Activated T-helper 1 cell treated with anti-CD3 and anti-CD28 coated beads, Interleukin-12 subunit alpha, Interleukin-12 subunit beta, Interleukin-2, Interleukin-4 antibody, amounts not matched to agents 30 ng/mL and 10 ng/mL and 1 ng/mL, durations not matched to agents 14 hours and 24 hours and 36 hours (primary cell): ENCODE results near the gene PIEZO1. TPM values are rescaled to one million over a fixed set of nuclear protein-coding genes. Genes with fewer than 3 reads are reported as not detected.

Source experiments
- DNase-seq: peaks from one replicate; pipeline ENCODE4 v3.0.0; 2021; ENCODE audit warnings: low spot score
- H3K27ac Mint-ChIP-seq: one replicate; pipeline ENCODE4 v1.8.0; 2021; ENCODE audit warnings: mild to moderate bottlenecking, mixed read lengths
- H3K27me3 Mint-ChIP-seq: one replicate; pipeline ENCODE4 v1.8.0; 2022; ENCODE audit warnings: mild to moderate bottlenecking, moderate library complexity, mixed read lengths; ENCODE audit not compliant: insufficient read depth
- H3K36me3 Mint-ChIP-seq: one replicate; pipeline ENCODE4 v1.8.0; 2021; ENCODE audit warnings: low read depth, mixed read lengths
- H3K4me1 Mint-ChIP-seq: one replicate; pipeline ENCODE4 v1.8.0; 2021; ENCODE audit warnings: low read depth, mixed read lengths
- H3K4me3 Mint-ChIP-seq: one replicate; pipeline ENCODE4 v1.8.0; 2021; ENCODE audit warnings: mild to moderate bottlenecking, moderate library complexity, mixed read lengths
- H3K9me3 Mint-ChIP-seq: one replicate; pipeline ENCODE4 v1.8.0; 2021; ENCODE audit warnings: mixed read lengths
- intact Hi-C: fragments of 100-400 bp; cut with micrococcal nuclease; formaldehyde crosslinking; loops from one replicate; pipeline ENCODE4 v1.15.1; 2024
- total RNA-seq: library from RNA; stranded (reverse); gene quantifications from 2 replicates; pipeline ENCODE4 v1.2.3, GENCODE V29; 2022

Gene PIEZO1
- total RNA-seq, 1 donor from 2014 or later: 217 TPM

- Mint-ChIP-seq H3K9me3 (no peaks in the 10 kb centered on the region), H3K27me3 (no peaks in the 10 kb centered on the region), H3K27ac (no peak overlapping the region), H3K4me3 (no peak overlapping the region), H3K4me1 (no peaks in the 10 kb centered on the region), H3K36me3 (peaks cover 3% of the 10 kb centered on the region)
- intact Hi-C loops: no loop called here
- no peak for DNase-seq
These were observed 32.5 kb downstream of the PIEZO1 start for GRCh38 chr16:88752386-88753002.

DNA sequence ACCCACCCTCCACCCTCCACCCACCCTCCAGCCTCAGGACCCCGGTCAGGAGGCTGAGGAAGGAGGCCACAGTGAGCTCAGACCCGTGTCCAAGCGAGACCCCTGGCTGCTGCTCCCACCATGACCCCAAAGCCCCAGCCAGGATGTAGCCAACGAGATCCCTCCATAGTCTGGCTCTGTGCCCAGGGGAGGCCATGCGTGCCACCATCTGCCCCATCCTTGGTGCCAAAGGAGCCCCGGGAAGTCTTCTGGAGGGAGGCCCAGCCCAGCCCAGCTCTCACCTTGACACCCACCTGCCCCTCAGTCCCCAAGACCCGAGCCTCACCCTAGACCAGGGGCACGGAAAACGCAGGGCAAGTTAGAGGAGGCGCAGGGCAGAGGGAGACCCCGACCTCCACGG, 34.2 kb downstream of the PIEZO1 start:
- H3K4me3 Mint-ChIP-seq: no peak overlapping the region
- no peaks in the 10 kb centered on the region for H3K27me3 Mint-ChIP-seq
- peaks cover 3% of the 10 kb centered on the region for H3K36me3 Mint-ChIP-seq
- intact Hi-C loops: no loop called here
- H3K4me1 Mint-ChIP-seq: peaks cover 8% of the 10 kb centered on the region
- no peak overlapping the region for H3K27ac Mint-ChIP-seq
- DNase-seq: no peak
- no peaks in the 10 kb centered on the region for H3K9me3 Mint-ChIP-seq

- peaks cover 3% of the 10 kb centered on the region for H3K36me3 Mint-ChIP-seq
- DNase-seq: no peak
- intact Hi-C loops: no loop called here
These were observed 35.7 kb downstream of the PIEZO1 start for GRCh38 chr16:88749358-88749757.

GRCh38 chr16:88748364-88748763, 36.7 kb downstream of the PIEZO1 start:
- intact Hi-C loops: no loop called here
- no peaks in the 10 kb centered on the region for H3K27me3 Mint-ChIP-seq
- peaks cover 10% of the 10 kb centered on the region for H3K4me1 Mint-ChIP-seq
- no peaks in the 10 kb centered on the region for H3K9me3 Mint-ChIP-seq
- no peak overlapping the region for H3K27ac Mint-ChIP-seq
- H3K36me3 Mint-ChIP-seq: peaks cover 3% of the 10 kb centered on the region
- DNase-seq: no peak
- no peak overlapping the region for H3K4me3 Mint-ChIP-seq

More at GRCh38 chr16:88749358-88749757, 35.7 kb downstream of the PIEZO1 start:
- no peaks in the 10 kb centered on the region for H3K9me3 Mint-ChIP-seq
- no peak overlapping the region for H3K4me3 Mint-ChIP-seq
- no peaks in the 10 kb centered on the region for H3K27me3 Mint-ChIP-seq
- no peak overlapping the region for H3K27ac Mint-ChIP-seq
- H3K4me1 Mint-ChIP-seq: peaks cover 10% of the 10 kb centered on the region

- Mint-ChIP-seq H3K36me3 (peaks cover 2% of the 10 kb centered on the region), H3K4me1 (peaks cover 10% of the 10 kb centered on the region), H3K4me3 (no peak overlapping the region), H3K9me3 (no peaks in the 10 kb centered on the region), H3K27me3 (no peaks in the 10 kb centered on the region), H3K27ac (no peak overlapping the region)
- intact Hi-C loops: no loop called here
- DNase-seq: no peak
These were observed 37.3 kb downstream of the PIEZO1 start for GRCh38 chr16:88747588-88748301.

- H3K27ac Mint-ChIP-seq: peak overlapping the region; percentile 29
- no peaks in the 10 kb centered on the region for H3K27me3 Mint-ChIP-seq
- H3K4me1 Mint-ChIP-seq: peaks cover 10% of the 10 kb centered on the region
- H3K9me3 Mint-ChIP-seq: no peaks in the 10 kb centered on the region
- intact Hi-C loops: no loop called here
- no peak overlapping the region for H3K4me3 Mint-ChIP-seq
- no peak for DNase-seq
- H3K36me3 Mint-ChIP-seq: peaks cover 2% of the 10 kb centered on the region
These were observed 38.5 kb downstream of the PIEZO1 start for GRCh38 chr16:88746506-88746905.

- intact Hi-C loops: loop anchor here (1.0 to 2.0 kb wide), 5 partner anchors 8 to 422 kb away; partner anchors contain the start of genes GALNS, PIEZO1 and TRAPPC2L
- H3K9me3 Mint-ChIP-seq: no peaks in the 10 kb centered on the region
- H3K27ac Mint-ChIP-seq: no peak overlapping the region
- H3K27me3 Mint-ChIP-seq: no peaks in the 10 kb centered on the region
- H3K36me3 Mint-ChIP-seq: peaks cover 2% of the 10 kb centered on the region
- peaks cover 10% of the 10 kb centered on the region for H3K4me1 Mint-ChIP-seq
- no peak for DNase-seq
- H3K4me3 Mint-ChIP-seq: no peak overlapping the region
These were observed 40.2 kb downstream of the PIEZO1 start for GRCh38 chr16:88744577-88745521.

GRCh38 chr16:88743693-88744576, 41.1 kb downstream of the PIEZO1 start:
- H3K36me3 Mint-ChIP-seq: peaks cover 2% of the 10 kb centered on the region
- intact Hi-C loops: loop anchor here (1.0 to 2.0 kb wide), 4 partner anchors 41 to 423 kb away; partner anchors contain the start of genes GALNS, PIEZO1 and TRAPPC2L

GRCh38 chr16:88742896-88743605, 42.0 kb downstream of the PIEZO1 start:
- Mint-ChIP-seq H3K27ac (no peak overlapping the region), H3K27me3 (no peaks in the 10 kb centered on the region), H3K4me3 (no peak overlapping the region), H3K4me1 (peaks cover 10% of the 10 kb centered on the region), H3K36me3 (peaks cover under 1% of the 10 kb centered on the region), H3K9me3 (no peaks in the 10 kb centered on the region)
- intact Hi-C loops: no loop called here
- DNase-seq: no peak

More at GRCh38 chr16:88743693-88744576, 41.1 kb downstream of the PIEZO1 start:
- Mint-ChIP-seq H3K4me3 (no peak overlapping the region), H3K4me1 (peaks cover 10% of the 10 kb centered on the region), H3K9me3 (no peaks in the 10 kb centered on the region), H3K27ac (no peak overlapping the region), H3K27me3 (no peaks in the 10 kb centered on the region)
- DNase-seq: peak; percentile 47

- no peak for DNase-seq
- Mint-ChIP-seq H3K27me3 (no peaks in the 10 kb centered on the region), H3K4me3 (no peak overlapping the region), H3K4me1 (peaks cover 7% of the 10 kb centered on the region), H3K27ac (no peak overlapping the region), H3K36me3 (no peaks in the 10 kb centered on the region), H3K9me3 (no peaks in the 10 kb centered on the region)
- intact Hi-C loops: no loop called here
These were observed 43.7 kb downstream of the PIEZO1 start for GRCh38 chr16:88741368-88741767.

DNA sequence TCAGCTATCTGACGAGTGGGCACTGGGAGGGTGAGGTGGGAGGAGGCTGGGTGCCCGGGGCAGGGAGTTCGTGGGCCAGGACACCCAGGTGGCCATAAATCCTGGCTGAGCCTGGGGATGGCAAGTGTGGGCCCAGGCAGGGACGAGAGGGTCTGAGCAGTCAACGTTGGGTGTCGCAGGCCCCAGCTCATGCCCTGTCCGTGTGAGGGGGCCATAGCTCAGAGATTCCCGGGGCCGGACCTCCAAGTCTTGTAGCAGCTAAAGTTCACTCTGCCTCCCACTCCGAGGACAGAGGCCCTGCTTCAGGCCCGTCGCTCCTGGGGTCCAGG, 44.3 kb downstream of the PIEZO1 start:
- DNase-seq: no peak
- Mint-ChIP-seq H3K4me3 (no peak overlapping the region), H3K27me3 (no peaks in the 10 kb centered on the region), H3K27ac (no peak overlapping the region), H3K4me1 (peaks cover under 1% of the 10 kb centered on the region), H3K36me3 (no peaks in the 10 kb centered on the region), H3K9me3 (no peaks in the 10 kb centered on the region)
- intact Hi-C loops: no loop called here
